DOHH2 (cell line): ENCODE data around the gene VASH2.

ENCODE experiments used
- H3F3A ChIP-seq: fragments of 200-600 bp; sonication (generic), shearing (Covaris generic); 2 replicates; pipeline ENCODE4 v1.6.0; 2016; ENCODE audit warnings: antibody characterized with exemption, mild to moderate bottlenecking; ENCODE audit not compliant: control insufficient read depth, insufficient read depth
- H3K27ac ChIP-seq: fragments of 200-600 bp; sonication (generic); 2 replicates; pipeline ENCODE4 v1.5.1; 2014; ENCODE audit warnings: low read depth, mild to moderate bottlenecking, low read length, moderate library complexity
- H3K27me3 ChIP-seq: fragments of 200-600 bp; sonication (generic); 2 replicates; pipeline ENCODE4 v1.6.1; 2014; ENCODE audit warnings: mild to moderate bottlenecking, low read length, mixed read lengths; ENCODE audit not compliant: control insufficient read depth
- H3K36me3 ChIP-seq: fragments of 200-600 bp; sonication (generic); 2 replicates; pipeline ENCODE4 v1.6.1; 2014; ENCODE audit warnings: mild to moderate bottlenecking, low read length, moderate library complexity, mixed read lengths; ENCODE audit not compliant: control insufficient read depth
- H3K4me1 ChIP-seq: fragments of 200-600 bp; sonication (generic); 2 replicates; pipeline ENCODE4 v1.6.1; 2014; ENCODE audit warnings: mild to moderate bottlenecking, low read length, mixed read lengths; ENCODE audit not compliant: control insufficient read depth
- H3K4me2 ChIP-seq: fragments of 200-600 bp; sonication (generic); 2 replicates; pipeline ENCODE4 v1.6.0; 2014; ENCODE audit warnings: mild to moderate bottlenecking, low read length, moderate library complexity
- H3K4me3 ChIP-seq: fragments of 200-600 bp; sonication (generic); 2 replicates; pipeline ENCODE4 v1.5.1; 2014; ENCODE audit warnings: mild to moderate bottlenecking, low read length, mixed read lengths
- H3K79me2 ChIP-seq: fragments of 200-600 bp; sonication (generic); 2 replicates; pipeline ENCODE4 v1.6.1; 2014; ENCODE audit warnings: mild to moderate bottlenecking, low read length, mixed read lengths; ENCODE audit not compliant: control insufficient read depth
- H3K9me2 ChIP-seq: fragments of 200-600 bp; sonication (generic); replicated peaks from 2 replicates; pipeline ENCODE4 v1.6.1; 2014; ENCODE audit warnings: mild to moderate bottlenecking, low read length, mixed read lengths; ENCODE audit not compliant: control insufficient read depth
- H3K9me3 ChIP-seq: fragments of 200-600 bp; sonication (generic); 2 replicates; pipeline ENCODE4 v1.6.1; 2014; ENCODE audit warnings: antibody characterized with exemption, low read length, mixed read lengths; ENCODE audit not compliant: control insufficient read depth, insufficient read depth
- H4K20me1 ChIP-seq: fragments of 200-600 bp; sonication (generic); 2 replicates; pipeline ENCODE4 v1.6.0; 2014; ENCODE audit warnings: low read depth, mild to moderate bottlenecking, antibody characterized with exemption, low read length, moderate library complexity; ENCODE audit not compliant: control insufficient read depth, insufficient read depth
- EZH2phosphoT487 ChIP-seq: fragments of 200-600 bp; sonication (generic); IDR thresholded peaks from 2 replicates; pipeline ENCODE4 v1.6.1; 2017; ENCODE audit warnings: borderline replicate concordance, mild to moderate bottlenecking, antibody characterized with exemption, low read length, moderate library complexity, mixed read lengths
- TF ChIP-seq, protein P1 (sequence below): fragments of 200-600 bp; sonication (generic); IDR thresholded peaks from one replicate; pipeline ENCODE4 v1.5.1; 2014; ENCODE audit warnings: antibody characterized with exemption, mild to moderate bottlenecking, low read depth, low read length; ENCODE audit not compliant: poor library complexity, severe bottlenecking

VASH2 gene

GRCh38 chr1:212981571-212982328 lies 31.4 kb downstream of the VASH2 start:
- Histone ChIP-seq H3K9me3 (no peaks in the 10 kb centered on the region), H3K36me3 (no peaks in the 10 kb centered on the region), H3K27me3 (no peaks in the 10 kb centered on the region), H3K27ac (no peak overlapping the region), H3K79me2 (no peaks in the 10 kb centered on the region), H4K20me1 (no peaks in the 10 kb centered on the region), H3F3A (no peaks in the 10 kb centered on the region), H3K4me1 (no peaks in the 10 kb centered on the region), H3K4me2 (no peak overlapping the region), H3K9me2 (no peaks in the 10 kb centered on the region), H3K4me3 (no peak overlapping the region)
- TF ChIP-seq EZH2phosphoT487, result no peak
- TF ChIP-seq, protein P1, sequence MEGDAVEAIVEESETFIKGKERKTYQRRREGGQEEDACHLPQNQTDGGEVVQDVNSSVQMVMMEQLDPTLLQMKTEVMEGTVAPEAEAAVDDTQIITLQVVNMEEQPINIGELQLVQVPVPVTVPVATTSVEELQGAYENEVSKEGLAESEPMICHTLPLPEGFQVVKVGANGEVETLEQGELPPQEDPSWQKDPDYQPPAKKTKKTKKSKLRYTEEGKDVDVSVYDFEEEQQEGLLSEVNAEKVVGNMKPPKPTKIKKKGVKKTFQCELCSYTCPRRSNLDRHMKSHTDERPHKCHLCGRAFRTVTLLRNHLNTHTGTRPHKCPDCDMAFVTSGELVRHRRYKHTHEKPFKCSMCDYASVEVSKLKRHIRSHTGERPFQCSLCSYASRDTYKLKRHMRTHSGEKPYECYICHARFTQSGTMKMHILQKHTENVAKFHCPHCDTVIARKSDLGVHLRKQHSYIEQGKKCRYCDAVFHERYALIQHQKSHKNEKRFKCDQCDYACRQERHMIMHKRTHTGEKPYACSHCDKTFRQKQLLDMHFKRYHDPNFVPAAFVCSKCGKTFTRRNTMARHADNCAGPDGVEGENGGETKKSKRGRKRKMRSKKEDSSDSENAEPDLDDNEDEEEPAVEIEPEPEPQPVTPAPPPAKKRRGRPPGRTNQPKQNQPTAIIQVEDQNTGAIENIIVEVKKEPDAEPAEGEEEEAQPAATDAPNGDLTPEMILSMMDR, result no peak

GRCh38 chr1:212982430-212983152 lies 32.2 kb downstream of the VASH2 start:
- no peaks in the 10 kb centered on the region for H3F3A ChIP-seq
- H3K27ac ChIP-seq, result no peak overlapping the region
- H3K4me3 ChIP-seq, result no peak overlapping the region
- no peaks in the 10 kb centered on the region for H4K20me1 ChIP-seq
- H3K4me2 ChIP-seq, result no peak overlapping the region
- H3K9me2 ChIP-seq, result no peaks in the 10 kb centered on the region
- H3K79me2 ChIP-seq, result no peaks in the 10 kb centered on the region
- TF ChIP-seq, protein P1, result no peak
- TF ChIP-seq EZH2phosphoT487, result no peak
- no peaks in the 10 kb centered on the region for H3K36me3 ChIP-seq
- H3K27me3 ChIP-seq, result no peaks in the 10 kb centered on the region
- H3K4me1 ChIP-seq, result no peaks in the 10 kb centered on the region
- no peaks in the 10 kb centered on the region for H3K9me3 ChIP-seq

GRCh38 chr1:212983482-212983881 lies 33.1 kb downstream of the VASH2 start:
- Histone ChIP-seq H3F3A (no peaks in the 10 kb centered on the region), H3K36me3 (no peaks in the 10 kb centered on the region)
- TF ChIP-seq, protein P1, result no peak

More at GRCh38 chr1:212983482-212983881, 33.1 kb downstream of the VASH2 start:
- Histone ChIP-seq H3K27ac (no peak overlapping the region), H3K9me2 (no peaks in the 10 kb centered on the region), H3K4me1 (no peaks in the 10 kb centered on the region), H4K20me1 (no peaks in the 10 kb centered on the region), H3K9me3 (no peaks in the 10 kb centered on the region), H3K27me3 (no peaks in the 10 kb centered on the region), H3K79me2 (no peaks in the 10 kb centered on the region), H3K4me2 (no peak overlapping the region), H3K4me3 (no peak overlapping the region)
